SKM-1 (cell line): Measurements from ENCODE around the gene ZFC3H1.

ENCODE experiments used
- DNase-seq: peaks from one replicate; lab custom pipeline; 2025; ENCODE audit not compliant: unreplicated experiment; lab: John Stamatoyannopoulos, UW

Gene ZFC3H1

GRCh38 chr12:71641390-71641789 lies 22.3 kb downstream of the ZFC3H1 start:
- no peak for DNase-seq

- no peak for DNase-seq
These were observed 23.3 kb downstream of the ZFC3H1 start for GRCh38 chr12:71640316-71640715.

- DNase-seq, result no peak
These were observed 24.3 kb downstream of the ZFC3H1 start for GRCh38 chr12:71639341-71639760.

- DNase-seq, result no peak
These were observed 25.1 kb downstream of the ZFC3H1 start for GRCh38 chr12:71638499-71638898.

DNA sequence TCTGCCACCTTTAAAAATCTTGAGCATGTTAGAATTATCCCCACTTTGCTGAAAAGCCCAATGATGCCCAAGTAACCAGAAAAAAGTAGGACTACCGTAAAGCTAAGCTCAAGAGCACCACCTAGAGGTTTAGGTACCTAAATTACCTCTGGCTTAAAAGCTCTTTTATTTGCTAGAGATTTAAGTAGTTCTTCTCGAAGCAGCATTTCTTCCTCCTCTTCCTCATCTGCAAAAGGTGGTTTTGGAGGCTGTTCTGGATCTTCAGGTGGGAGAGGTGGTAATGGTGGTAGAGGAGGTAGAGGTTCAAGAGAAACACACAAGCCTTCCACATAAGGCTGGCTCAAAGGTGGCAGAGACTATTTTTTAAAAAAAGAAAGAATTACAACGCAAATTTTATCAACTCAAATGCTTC lies 26.9 kb downstream of the ZFC3H1 start:
- peak; percentile 12 for DNase-seq

GRCh38 chr12:71627438-71628002 lies 36.1 kb downstream of the ZFC3H1 start:
- no peak for DNase-seq

GRCh38 chr12:71626768-71627167 lies 36.9 kb downstream of the ZFC3H1 start:
- no peak for DNase-seq

GRCh38 chr12:71626098-71626497 lies 37.5 kb downstream of the ZFC3H1 start:
- no peak for DNase-seq

GRCh38 chr12:71625476-71625875 lies 38.2 kb downstream of the ZFC3H1 start:
- DNase-seq, result no peak

DNA sequence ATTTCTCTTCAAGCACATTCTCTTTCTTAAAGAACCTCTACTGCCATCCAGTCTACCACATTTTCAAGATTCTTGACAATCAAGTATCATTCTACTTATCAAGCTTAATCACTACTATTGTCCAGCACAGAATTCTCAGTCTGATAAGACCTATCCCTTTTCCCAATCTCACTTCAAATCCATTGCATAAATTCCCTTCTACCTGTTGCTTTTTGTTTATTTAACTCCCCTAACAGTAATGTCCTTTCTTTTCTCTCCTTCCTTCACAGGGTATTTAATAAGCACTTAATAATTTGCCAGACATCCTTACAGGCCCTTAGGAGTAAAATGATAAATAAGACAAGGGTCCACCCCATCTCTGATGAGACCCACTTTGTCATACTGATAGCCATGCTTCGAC lies 41.7 kb downstream of the ZFC3H1 start:
- DNase-seq, result no peak

- DNase-seq, result no peak
These were observed 53.4 kb downstream of the ZFC3H1 start for GRCh38 chr12:71610031-71610795.

- DNase-seq, result no peak
These were observed 55.9 kb downstream of the ZFC3H1 start for GRCh38 chr12:71607494-71608330.

DNA sequence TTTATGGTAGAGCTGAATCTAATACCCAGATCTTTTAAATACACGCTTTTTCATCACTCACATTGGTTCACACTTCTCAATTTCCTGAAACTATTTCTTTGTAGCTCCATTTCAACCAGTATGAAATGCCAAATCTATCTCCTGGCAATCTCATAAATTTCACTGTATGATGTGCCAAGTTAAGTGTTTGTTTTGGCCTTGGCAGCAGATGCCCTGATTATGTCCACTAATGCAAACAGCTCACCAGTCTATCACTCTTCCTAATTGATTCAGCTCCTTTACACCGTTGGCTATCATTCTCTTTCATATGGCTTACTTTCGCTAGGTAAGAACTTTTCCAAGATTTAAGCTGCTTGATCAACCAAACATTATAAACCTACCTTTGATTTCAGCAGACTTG lies 58.6 kb downstream of the ZFC3H1 start:
- no peak for DNase-seq

DNA sequence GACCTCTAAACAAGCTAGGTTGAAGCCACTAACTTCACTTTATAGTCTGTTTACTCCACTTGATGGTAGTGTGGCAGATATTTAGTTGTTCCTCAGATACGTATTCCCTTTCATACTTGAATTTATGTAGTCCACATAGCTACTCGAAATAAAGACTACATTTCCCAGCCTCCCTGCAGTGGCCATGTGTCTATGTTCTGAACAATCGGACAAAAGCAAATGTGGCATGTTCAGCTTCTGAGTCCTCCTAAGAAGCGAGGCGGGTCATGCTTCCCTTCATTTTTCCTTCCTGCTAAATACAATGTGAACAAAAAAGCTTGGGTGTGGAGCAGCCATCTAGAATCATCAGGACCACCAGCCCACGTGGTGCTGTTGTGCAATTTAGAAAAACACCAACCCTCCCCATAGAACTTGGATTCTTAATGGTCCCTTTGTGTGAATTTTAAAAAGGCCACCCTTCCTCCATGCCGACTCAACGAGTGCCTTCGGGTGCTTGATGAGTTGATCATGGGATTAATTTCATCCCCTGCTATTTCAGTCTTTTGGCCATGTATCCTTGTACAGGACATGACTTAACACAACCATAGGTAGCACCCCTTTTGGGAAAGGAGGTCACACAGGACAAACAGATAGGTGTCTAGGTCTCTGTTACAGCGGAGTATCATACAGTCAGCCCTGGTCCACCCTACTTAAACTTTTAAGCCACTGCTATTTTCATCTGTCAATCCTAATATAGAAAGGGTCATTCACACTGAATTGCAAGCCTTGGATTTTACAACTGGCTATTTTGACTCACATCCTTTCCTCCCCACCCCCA lies 60.7 kb downstream of the ZFC3H1 start:
- DNase-seq, result no peak

GRCh38 chr12:71601546-71601945 lies 62.1 kb downstream of the ZFC3H1 start:
- DNase-seq, result no peak

GRCh38 chr12:71599210-71599609 lies 64.4 kb downstream of the ZFC3H1 start:
- no peak for DNase-seq

GRCh38 chr12:71594214-71594948 lies 69.3 kb downstream of the ZFC3H1 start:
- no peak for DNase-seq

DNA sequence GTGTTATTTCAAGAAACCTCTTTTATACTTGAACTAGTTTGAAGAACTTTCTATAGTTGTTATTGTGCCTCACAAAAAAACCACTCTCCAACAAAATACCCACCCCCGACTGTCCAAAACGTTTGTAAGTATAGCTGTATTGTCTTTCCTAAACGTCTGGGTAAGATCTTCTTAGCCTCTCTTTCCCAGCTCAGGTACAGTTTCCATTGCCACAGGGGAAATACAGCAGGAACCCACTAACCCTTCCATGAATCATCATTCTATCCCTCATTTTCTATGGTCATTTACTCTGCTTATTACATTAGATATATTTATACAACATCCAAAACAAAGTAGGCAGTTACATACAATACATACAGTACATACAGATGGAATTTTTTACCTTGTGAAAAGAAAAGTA lies 70.8 kb downstream of the ZFC3H1 start:
- no peak for DNase-seq

GRCh38 chr12:71591601-71592000 lies 72.0 kb downstream of the ZFC3H1 start:
- no peak for DNase-seq

GRCh38 chr12:71589478-71589881 lies 74.2 kb downstream of the ZFC3H1 start:
- no peak for DNase-seq
